Pancreas (tissue), 10 donors: Measurements from ENCODE around the gene TNFSF13. TPM values are rescaled to one million over a fixed set of nuclear protein-coding genes. Genes with fewer than 3 reads are reported as not detected.

ENCODE experiments used
- ATAC-seq, 4 donors: fragments of 200-7000 bp; cut with Tn5 transposase; one replicate each; pipeline versions ENCODE4 v1.8.0 to v1.9.1; 2020; ENCODE audit warnings: mild to moderate bottlenecking in 4 of 4, moderate library complexity in 4 of 4
- DNase-seq, 6 donors: peaks; one replicate each; pipeline ENCODE4 v3.0.0-alpha.2; 2020
- FAIRE-seq: peaks from 2 replicates; lab custom pipeline; 2012; peaks lifted over from hg19 to GRCh38; lab: Jason Lieb, UNC
- H3K27ac ChIP-seq, 4 donors: fragments of 200-600 bp; sonication (generic); 1 replicate in 3 of 4; 2 replicates in 1 of 4; pipeline versions ENCODE4 v1.5.0 to v1.8.0; 2020
- H3K27me3 ChIP-seq, 4 donors: fragments of 200-600 bp; one replicate each; pipeline ENCODE4 v1.8.0; 2021
- H3K36me3 ChIP-seq, 3 donors: fragments of 200-600 bp; sonication (generic) in 1 of 3; one replicate each; pipeline versions ENCODE4 v1.5.0 to v1.8.0; 2020 to 2021
- H3K4me1 ChIP-seq, 3 donors: fragments of 200-600 bp; one replicate each; pipeline ENCODE4 v1.8.0; 2021
- H3K4me3 ChIP-seq, 4 donors: fragments of 200-600 bp; sonication (generic) in 2 of 4; one replicate each; pipeline versions ENCODE4 v1.5.0 to v1.8.0; 2020 to 2021
- H3K9me3 ChIP-seq, 4 donors: fragments of 200-600 bp; one replicate each; pipeline ENCODE4 v1.8.0; 2021
- WGBS, 2 donors: extraction: QIAGEN DNeasy Blood & Tissue Kit; methylation state at CpG; one replicate each; pipeline ENCODE4 v1.1.7; 2013; 5-methylcytosine and 5-hydroxymethylcytosine counted together
- intact Hi-C, 3 donors: fragments of 100-400 bp; cut with DNase I; formaldehyde crosslinking; loops; one replicate each; pipeline versions ENCODE4 v1.11.1 to v1.14.2; 2022
- polyA plus RNA-seq, 2 donors: library from polyadenylated mRNA; stranded (reverse); fragments of 200-250 nt; gene quantifications; one replicate each; pipeline ENCODE4 v1.2.3, GENCODE V29; 2013
- total RNA-seq, 6 donors: library from RNA; stranded (reverse); fragmentation: NEBNext Ultra II Directional in 4 of 6; extraction: Animal tissue kit (Norgen Biotek cat#: 25700) in 4 of 6; gene quantifications; one replicate each; pipeline versions ENCODE4 v1.2.1 to v1.2.4, GENCODE V29; 2021 to 2023
- TF ChIP-seq, protein P1 (sequence below), 4 donors: fragments of 200-600 bp; sonication (generic) in 3 of 4; IDR thresholded peaks; one replicate each; pipeline versions ENCODE4 v1.5.0 to v1.8.0; 2021; ENCODE audit warnings: antibody characterized with exemption in 4 of 4
- donor health status: healthy with polysubstance abuse.
- donor health status: DM: no; HTN: no; CAD: no; lungs with moderate emphysema.
- donor health status: DM: no; HTN: no; CAD: no.
- donor health status: control.
- donor health status: control.
- donor health status: Bipolar disorder and iron deficiency.
- donor health status: DM: yes; HTN: yes; CAD: no.
- donor health status: DM: no; HTN: no; CAD: no.
- donor health status: DM: no; HTN: no; CAD: no.
- donor health status: DM: yes; HTN: yes; CAD: no.

The TNFSF13 gene
- total and polyA plus RNA-seq, 8 donors: 10.5 to 31.2 (median 15.9) TPM

DNA sequence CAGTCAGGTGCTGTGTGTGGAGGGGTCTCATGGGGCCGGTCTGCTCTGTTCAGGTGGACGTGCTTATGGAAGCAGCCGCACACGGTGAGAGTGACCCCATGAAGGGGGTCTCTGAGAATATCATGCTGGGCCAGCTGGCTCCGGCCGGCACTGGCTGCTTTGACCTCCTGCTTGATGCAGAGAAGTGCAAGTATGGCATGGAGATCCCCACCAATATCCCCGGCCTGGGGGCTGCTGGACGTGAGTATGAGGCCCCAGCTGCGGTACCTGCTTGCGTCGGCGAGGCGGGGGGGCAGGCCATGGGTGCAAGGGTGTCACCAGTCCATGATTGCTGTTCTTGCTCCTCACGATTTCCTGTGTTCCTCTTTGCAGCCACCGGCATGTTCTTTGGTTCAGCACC, 46.4 kb upstream of the TNFSF13 start:
- DNase-seq (peak in 1 of 6 donors; percentile 66), ATAC-seq (no peak), FAIRE-seq (no peak)
- no peak overlapping the region for H3K4me3 ChIP-seq
- no peak overlapping the region for H3K27ac ChIP-seq
- H3K9me3 ChIP-seq: no peaks in the 10 kb centered on the region
- H3K27me3 ChIP-seq: no peaks in the 10 kb centered on the region
- WGBS, 2 donors: 90 to 92% methylated on average over 15 of the region's 15 CpGs
- H3K4me1 ChIP-seq: no peaks in the 10 kb centered on the region
- H3K36me3 ChIP-seq: peaks cover 0 to 66% (median 39%) of the 10 kb centered on the region in 3 donors
- TF ChIP-seq, protein P1, sequence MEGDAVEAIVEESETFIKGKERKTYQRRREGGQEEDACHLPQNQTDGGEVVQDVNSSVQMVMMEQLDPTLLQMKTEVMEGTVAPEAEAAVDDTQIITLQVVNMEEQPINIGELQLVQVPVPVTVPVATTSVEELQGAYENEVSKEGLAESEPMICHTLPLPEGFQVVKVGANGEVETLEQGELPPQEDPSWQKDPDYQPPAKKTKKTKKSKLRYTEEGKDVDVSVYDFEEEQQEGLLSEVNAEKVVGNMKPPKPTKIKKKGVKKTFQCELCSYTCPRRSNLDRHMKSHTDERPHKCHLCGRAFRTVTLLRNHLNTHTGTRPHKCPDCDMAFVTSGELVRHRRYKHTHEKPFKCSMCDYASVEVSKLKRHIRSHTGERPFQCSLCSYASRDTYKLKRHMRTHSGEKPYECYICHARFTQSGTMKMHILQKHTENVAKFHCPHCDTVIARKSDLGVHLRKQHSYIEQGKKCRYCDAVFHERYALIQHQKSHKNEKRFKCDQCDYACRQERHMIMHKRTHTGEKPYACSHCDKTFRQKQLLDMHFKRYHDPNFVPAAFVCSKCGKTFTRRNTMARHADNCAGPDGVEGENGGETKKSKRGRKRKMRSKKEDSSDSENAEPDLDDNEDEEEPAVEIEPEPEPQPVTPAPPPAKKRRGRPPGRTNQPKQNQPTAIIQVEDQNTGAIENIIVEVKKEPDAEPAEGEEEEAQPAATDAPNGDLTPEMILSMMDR (IDR thresholded peaks at IDR 0.05): no peak
- intact Hi-C loops: loop anchor here in 2 of 3 donors (5.0 to 10.0 kb wide), 2 partner anchors 50 to 163 kb away; partner anchors contain the start of gene SENP3 (in 1 of the 2)

DNA sequence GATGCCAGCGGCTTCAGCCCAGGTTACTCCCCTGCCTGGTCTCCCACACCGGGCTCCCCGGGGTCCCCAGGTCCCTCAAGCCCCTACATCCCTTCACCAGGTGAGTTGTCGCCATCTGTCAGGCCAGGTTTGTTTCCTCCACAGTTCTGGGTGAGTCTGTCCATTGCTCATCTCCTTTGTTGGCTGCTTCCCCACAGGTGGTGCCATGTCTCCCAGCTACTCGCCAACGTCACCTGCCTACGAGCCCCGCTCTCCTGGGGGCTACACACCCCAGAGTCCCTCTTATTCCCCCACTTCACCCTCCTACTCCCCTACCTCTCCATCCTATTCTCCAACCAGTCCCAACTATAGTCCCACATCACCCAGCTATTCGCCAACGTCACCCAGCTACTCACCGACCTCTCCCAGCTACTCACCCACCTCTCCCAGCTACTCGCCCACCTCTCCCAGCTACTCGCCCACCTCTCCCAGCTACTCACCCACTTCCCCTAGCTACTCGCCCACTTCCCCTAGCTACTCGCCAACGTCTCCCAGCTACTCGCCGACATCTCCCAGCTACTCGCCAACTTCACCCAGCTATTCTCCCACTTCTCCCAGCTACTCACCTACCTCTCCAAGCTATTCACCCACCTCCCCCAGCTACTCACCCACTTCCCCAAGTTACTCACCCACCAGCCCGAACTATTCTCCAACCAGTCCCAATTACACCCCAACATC, 45.6 kb upstream of the TNFSF13 start:
- TF ChIP-seq, protein P1 (IDR thresholded peaks at IDR 0.05): no peak
- no peaks in the 10 kb centered on the region for H3K4me1 ChIP-seq
- H3K27me3 ChIP-seq: no peaks in the 10 kb centered on the region
- H3K4me3 ChIP-seq: no peak overlapping the region
- ATAC-seq (no peak), FAIRE-seq (no peak), DNase-seq (peak in 1 of 6 donors; percentile 50)
- H3K36me3 ChIP-seq: peaks cover 0 to 58% (median 39%) of the 10 kb centered on the region in 3 donors
- no peaks in the 10 kb centered on the region for H3K9me3 ChIP-seq
- intact Hi-C loops: loop anchor here in 2 of 3 donors (5.0 to 10.0 kb wide), 2 partner anchors 49 to 162 kb away; partner anchors contain the start of gene SENP3 (in 1 of the 2)
- no peak overlapping the region for H3K27ac ChIP-seq
- WGBS, 2 donors: 92 to 93% methylated on average over 20 of the region's 20 CpGs

DNA sequence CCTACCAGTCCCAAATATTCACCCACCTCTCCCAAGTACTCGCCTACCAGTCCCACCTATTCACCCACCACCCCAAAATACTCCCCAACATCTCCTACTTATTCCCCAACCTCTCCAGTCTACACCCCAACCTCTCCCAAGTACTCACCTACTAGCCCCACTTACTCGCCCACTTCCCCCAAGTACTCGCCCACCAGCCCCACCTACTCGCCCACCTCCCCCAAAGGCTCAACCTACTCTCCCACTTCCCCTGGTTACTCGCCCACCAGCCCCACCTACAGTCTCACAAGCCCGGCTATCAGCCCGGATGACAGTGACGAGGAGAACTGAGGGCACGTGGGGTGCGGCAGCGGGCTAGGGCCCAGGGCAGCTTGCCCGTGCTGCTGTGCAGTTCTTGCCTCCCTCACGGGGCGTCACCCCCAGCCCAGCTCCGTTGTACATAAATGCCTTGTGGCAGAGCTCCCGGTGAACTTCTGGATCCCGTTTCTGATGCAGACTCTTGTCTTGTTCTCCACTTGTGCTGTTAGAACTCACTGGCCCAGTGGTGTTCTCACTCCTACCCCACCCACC, 44.6 kb upstream of the TNFSF13 start:
- peaks cover 0 to 48% (median 36%) of the 10 kb centered on the region in 3 donors for H3K36me3 ChIP-seq
- DNase-seq (peak in 1 of 6 donors; percentile 48), ATAC-seq (no peak), FAIRE-seq (no peak)
- H3K4me3 ChIP-seq: no peak overlapping the region
- intact Hi-C loops: loop anchor here in 2 of 3 donors (5.0 to 10.0 kb wide), 2 partner anchors 48 to 161 kb away; partner anchors contain the start of gene SENP3 (in 1 of the 2)
- TF ChIP-seq, protein P1 (IDR thresholded peaks at IDR 0.05): no peak
- no peak overlapping the region for H3K27ac ChIP-seq
- no peaks in the 10 kb centered on the region for H3K9me3 ChIP-seq
- WGBS, 2 donors: 71 to 76% methylated on average over 17 of the region's 17 CpGs
- H3K27me3 ChIP-seq: no peaks in the 10 kb centered on the region
- no peaks in the 10 kb centered on the region for H3K4me1 ChIP-seq

DNA sequence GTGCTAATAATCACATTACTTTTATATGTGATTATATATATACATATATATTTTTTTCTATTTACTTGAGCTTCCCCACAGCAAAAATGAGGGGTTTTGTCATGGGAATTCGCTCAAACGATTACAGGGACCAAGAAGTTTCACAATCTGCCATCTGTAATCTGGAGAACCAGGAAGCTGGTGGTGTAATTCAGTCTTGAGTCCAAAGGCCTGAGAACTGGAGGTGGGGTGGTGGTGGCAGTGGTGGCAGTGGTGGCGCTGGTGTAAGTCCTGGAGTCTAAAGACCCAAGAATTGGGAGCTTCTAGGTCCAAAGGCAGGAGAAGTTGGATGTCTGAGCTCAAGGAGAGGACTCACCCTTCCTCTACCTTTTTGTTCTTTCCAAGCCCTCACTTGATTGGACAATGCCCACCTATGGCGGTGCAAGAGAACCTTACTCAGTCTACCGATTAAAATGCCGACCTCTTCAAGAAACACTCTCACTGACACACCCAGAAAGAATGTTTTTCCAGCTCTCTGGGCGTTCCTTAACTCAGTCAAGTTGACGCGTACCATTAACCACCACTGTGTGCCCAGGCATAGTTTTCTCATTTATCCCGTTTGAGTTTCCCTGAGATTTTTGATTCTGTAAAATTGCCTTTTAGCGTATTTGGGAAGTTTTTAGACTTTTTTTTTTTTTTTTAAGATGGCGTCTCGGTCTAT, 42.5 kb upstream of the TNFSF13 start:
- H3K27ac ChIP-seq: peak overlapping the region in 1 of 4 donors; percentile 12
- TF ChIP-seq, protein P1 (IDR thresholded peaks at IDR 0.05): no peak
- H3K9me3 ChIP-seq: no peaks in the 10 kb centered on the region
- no peaks in the 10 kb centered on the region for H3K4me1 ChIP-seq
- intact Hi-C loops: loop anchor here in 2 of 3 donors (5.0 to 10.0 kb wide), 2 partner anchors 36 to 159 kb away; no protein-coding TSS in a partner anchor
- FAIRE-seq: no peak
- WGBS, 2 donors: 88 to 91% methylated on average over 13 of the region's 13 CpGs
- H3K4me3 ChIP-seq: no peak overlapping the region
- peaks cover 0 to 27% (median 25%) of the 10 kb centered on the region in 3 donors for H3K36me3 ChIP-seq
- ATAC-seq: peak in 3 of 4 donors; percentile 13 to 48 (median 39)
- no peaks in the 10 kb centered on the region for H3K27me3 ChIP-seq
- no peak for DNase-seq
